ENCODE data around the gene FES.
A peak's percentile ranks its signal among the peaks of the same experiment; 100 is the strongest.

FES gene

DNA sequence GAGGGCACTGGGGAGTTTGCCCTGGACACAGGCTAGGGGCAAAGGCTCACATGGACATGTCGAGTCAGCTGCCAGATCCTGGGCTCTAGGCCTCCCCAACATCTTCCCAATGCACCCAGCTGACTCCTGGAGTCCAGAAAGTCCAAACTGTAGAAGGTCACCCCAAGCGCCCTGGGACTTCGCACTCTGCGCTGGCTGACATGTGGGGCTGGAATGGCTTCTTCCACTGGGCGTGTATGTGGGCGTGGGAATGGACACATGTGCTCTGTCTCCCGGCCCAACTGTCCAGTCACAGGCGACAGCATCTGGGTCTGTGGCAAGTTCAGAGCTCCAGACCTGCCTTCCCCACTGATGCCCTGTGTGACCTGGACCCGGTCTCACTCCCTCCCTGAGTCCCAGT is 29.2 kb upstream of the FES start:
- Mint-ChIP-seq H3K36me3 (ENCODE audit: low read depth) (peaks cover 2% of the 10 kb centered on the region), H3K27me3 (no peaks in the 10 kb centered on the region), H3K9me3 (no peaks in the 10 kb centered on the region), H3K27ac (peak overlapping the region; percentile 90), H3K4me3 (no peak overlapping the region), H3K4me1 (peaks cover 86% of the 10 kb centered on the region)
- DNase-seq, result no peak
- no peak for ATAC-seq

DNA sequence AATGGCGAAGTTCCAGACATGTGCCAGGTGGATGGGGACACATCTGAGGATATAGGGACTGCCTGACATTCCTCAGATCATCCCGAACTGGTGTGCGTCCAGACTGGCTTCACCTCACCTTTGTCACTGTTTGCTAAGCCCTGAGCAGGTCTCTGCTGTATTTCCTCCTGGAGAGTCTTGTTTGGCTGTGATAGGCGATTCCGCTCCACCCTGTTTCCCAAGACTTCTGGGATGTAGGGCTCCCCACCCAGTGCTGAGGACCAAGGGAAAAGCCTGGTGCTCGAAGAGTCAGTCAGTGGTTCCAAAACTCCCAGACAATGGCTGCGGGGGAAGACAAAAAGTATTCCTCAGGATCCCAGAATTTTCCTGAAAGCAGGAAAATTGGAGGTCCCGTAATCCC is 27.0 kb upstream of the FES start:
- Mint-ChIP-seq H3K27ac (peak overlapping the region; percentile 90), H3K9me3 (no peaks in the 10 kb centered on the region), H3K27me3 (no peaks in the 10 kb centered on the region), H3K36me3 (ENCODE audit: low read depth) (peaks cover 2% of the 10 kb centered on the region), H3K4me3 (no peak overlapping the region), H3K4me1 (peaks cover 73% of the 10 kb centered on the region)
- no peak for ATAC-seq
- DNase-seq, result no peak

DNA sequence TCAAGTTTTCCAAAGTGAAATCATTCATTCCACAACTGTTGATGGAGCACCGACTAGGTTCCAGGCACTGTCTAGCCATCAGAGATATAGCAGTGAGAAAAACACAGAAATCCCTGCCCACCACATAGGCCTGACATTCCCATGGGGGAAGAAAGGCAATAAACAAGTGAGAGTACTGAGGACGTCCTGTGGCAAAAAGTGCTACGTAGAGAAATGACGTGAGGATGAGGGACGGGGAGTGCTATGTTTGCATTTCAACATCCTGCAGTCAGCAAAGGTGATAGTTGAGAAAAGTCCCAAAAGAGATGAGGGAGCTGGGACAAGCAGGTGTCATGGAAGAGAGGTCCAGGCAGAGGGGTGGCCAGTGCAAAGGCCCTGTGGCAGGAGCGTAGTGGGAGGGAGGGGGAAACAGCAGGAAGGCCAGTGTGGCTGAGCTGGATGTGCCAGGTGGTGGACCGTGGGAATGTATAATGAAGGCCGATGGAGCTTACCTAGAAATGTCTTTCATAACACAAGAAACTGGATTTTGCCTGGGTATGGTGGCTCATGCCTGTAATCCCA is 26.3 kb upstream of the FES start:
- Mint-ChIP-seq H3K27ac (peak overlapping the region; percentile 58), H3K4me1 (peaks cover 67% of the 10 kb centered on the region), H3K27me3 (no peaks in the 10 kb centered on the region), H3K9me3 (no peaks in the 10 kb centered on the region), H3K36me3 (ENCODE audit: low read depth) (peaks cover 2% of the 10 kb centered on the region), H3K4me3 (no peak overlapping the region)
- ATAC-seq (no peak), DNase-seq (no peak)

DNA sequence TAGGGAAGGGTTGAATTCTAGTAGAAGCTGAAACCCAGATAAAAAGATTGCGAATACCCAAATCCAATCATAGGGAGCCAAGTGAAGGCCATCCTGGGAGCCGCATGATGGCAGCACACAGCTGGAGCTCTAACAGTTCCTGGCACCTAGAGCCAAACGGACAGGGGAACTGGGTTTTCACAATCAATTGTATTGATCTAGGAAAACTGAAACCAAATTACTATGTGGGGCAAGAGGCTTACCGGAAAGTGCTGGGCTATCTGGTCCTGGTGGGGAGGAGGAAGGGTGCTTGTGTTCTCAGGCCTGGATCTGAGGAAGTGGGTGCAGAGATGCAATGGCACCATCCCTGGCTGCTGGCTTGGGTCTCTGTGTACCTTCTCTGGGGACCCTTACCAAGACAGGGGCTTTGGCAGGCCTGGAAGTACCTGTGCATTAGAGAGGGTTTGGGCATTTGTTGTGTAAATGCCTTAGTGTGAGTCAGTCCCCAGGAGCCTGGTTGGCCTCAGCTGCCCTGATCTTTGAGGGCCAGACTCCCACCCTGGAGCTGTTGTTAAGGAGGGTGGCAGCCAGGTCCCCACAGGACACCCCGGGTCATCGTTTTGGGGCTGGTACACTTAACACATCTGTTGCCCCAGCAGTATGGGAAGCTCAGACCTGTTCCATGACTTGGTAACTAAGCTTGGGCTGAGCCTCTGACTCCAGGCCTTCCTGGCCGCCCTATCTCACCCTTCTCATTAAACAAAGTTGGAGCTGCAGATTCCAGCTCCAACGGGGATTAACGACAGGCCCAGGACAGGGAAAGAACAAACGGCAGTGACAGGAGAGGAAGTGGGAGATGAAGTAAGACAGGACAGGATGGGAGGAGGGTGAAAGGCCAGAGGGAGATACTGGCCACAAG is 24.8 kb upstream of the FES start:
- Mint-ChIP-seq H3K4me1 (peaks cover 66% of the 10 kb centered on the region), H3K27me3 (no peaks in the 10 kb centered on the region), H3K4me3 (no peak overlapping the region), H3K9me3 (no peaks in the 10 kb centered on the region), H3K27ac (peak overlapping the region; percentile 27), H3K36me3 (ENCODE audit: low read depth) (no peaks in the 10 kb centered on the region)
- DNase-seq (no peak), ATAC-seq (no peak)

DNA sequence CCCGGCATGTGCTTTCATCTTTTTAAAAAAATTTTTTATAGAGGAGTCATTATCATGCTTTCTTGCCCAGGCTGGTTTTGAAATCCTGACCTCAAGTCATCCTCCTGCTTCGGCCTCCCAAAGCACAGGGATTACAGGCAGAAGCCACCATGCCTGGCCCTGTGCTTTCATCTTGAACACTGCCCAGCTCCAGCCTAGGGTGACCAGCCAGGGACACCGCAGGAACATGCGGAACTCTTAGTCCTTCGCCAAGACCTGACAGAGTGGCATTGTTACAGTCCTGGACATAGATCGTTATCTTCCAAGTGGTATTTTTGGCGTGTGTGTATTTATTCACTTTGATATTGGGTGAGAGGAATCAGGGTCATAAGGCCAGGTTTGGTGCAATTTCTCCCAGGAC is 23.9 kb upstream of the FES start:
- H3K4me1 Mint-ChIP-seq, result peaks cover 59% of the 10 kb centered on the region
- no peaks in the 10 kb centered on the region for H3K27me3 Mint-ChIP-seq
- ATAC-seq (no peak), DNase-seq (no peak)
- no peak overlapping the region for H3K4me3 Mint-ChIP-seq
- no peaks in the 10 kb centered on the region for H3K36me3 Mint-ChIP-seq (ENCODE audit: low read depth)
- no peak overlapping the region for H3K27ac Mint-ChIP-seq
- H3K9me3 Mint-ChIP-seq, result no peaks in the 10 kb centered on the region

DNA sequence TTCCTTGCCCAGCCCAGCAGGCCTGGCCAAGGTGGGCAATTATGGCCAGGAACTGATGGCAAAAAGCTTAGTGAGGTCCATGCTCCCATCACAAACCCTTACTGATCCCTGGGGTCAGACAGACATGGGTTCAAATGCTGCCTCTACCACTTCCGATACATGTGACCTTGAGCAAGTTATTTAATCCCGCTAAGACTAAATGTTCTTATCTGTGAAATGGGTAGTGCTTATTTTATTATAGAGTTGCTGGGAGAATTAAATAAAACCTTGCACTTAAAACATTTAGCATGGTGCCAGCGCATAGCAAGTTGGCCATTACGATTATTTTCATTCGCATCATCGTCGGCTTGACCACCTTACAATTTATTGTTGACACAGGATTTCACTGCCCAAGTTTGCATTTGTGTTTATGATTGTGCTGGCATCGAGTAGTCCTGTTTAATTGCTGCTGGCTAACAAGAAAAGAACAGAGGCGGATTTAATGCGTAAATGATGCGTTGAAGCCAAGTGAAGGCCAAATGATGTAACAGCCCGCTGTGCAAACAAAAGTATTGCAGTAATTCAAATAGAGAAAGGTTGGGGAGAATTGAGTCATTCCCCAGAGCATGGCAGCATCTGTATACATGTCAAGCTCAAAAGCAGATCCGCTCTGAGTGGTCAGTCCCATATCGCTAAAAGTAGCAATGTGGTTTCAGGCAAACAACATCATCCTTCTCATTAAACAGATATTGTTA is 23.2 kb upstream of the FES start:
- Mint-ChIP-seq H3K36me3 (ENCODE audit: low read depth) (no peaks in the 10 kb centered on the region), H3K9me3 (no peaks in the 10 kb centered on the region), H3K27me3 (no peaks in the 10 kb centered on the region), H3K4me1 (peaks cover 56% of the 10 kb centered on the region), H3K27ac (no peak overlapping the region), H3K4me3 (no peak overlapping the region)
- ATAC-seq (no peak), DNase-seq (no peak)

DNA sequence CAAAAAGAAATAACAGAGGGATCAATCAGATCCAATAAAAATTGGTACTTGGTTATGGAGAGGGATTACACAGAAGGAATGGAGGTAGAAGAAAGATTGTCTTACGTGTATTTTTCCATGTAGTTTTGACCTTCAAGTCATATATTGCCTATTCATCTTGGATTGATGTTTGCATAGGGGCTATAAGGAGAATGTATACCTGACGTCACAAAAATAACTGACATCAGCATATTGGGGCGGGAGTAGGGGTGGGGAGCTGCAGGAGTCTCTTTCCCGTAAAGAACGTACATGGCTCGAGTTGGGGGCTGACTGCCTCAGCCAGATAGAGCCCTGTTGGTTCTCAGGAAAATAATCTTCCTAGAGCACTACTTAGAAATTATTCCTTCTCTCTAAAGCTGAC is 21.8 kb upstream of the FES start:
- DNase-seq, result no peak
- Mint-ChIP-seq H3K4me3 (no peak overlapping the region), H3K9me3 (no peaks in the 10 kb centered on the region), H3K27ac (no peak overlapping the region), H3K4me1 (peaks cover 46% of the 10 kb centered on the region), H3K36me3 (ENCODE audit: low read depth) (no peaks in the 10 kb centered on the region), H3K27me3 (no peaks in the 10 kb centered on the region)
- no peak for ATAC-seq

DNA sequence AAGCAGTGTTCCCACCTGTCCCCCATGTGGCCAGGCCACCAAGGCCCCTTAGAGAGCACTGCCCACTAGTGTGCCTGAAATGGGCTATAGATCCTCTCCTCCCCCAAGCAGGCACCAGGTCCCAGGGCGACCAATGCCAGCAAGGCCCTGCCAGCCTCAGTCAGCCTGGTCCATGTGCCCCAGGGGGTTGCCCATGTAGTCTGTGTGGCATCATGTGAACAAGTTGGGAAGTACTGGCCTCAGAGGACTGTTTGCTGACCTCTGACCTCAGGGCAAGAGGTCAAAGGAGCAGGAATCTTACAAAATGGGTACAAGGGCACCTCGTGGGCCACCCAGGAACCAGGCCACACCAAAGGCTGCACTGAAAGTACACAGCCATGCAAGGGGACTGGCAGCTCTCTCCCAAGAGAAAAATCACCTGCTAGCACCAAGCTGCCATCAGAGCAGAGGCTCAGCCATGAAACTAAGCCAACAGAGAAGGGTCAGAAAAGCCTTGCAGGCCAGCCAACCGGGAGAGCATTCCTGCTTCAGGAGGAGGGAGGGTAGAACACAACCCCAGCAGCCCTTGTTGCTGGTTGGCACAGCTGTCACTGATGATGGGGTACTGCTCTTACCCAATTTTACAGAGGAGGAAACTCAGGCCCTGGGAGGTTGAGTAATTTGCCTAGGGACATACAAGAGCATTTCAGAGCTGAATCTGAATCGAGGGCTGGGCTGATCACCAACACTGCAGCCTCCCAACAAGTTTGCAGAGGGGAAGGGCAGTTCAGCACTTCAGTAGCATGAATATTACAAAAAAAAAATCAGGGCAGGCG is 21.1 kb upstream of the FES start:
- no peak for DNase-seq
- no peak for ATAC-seq

DNA sequence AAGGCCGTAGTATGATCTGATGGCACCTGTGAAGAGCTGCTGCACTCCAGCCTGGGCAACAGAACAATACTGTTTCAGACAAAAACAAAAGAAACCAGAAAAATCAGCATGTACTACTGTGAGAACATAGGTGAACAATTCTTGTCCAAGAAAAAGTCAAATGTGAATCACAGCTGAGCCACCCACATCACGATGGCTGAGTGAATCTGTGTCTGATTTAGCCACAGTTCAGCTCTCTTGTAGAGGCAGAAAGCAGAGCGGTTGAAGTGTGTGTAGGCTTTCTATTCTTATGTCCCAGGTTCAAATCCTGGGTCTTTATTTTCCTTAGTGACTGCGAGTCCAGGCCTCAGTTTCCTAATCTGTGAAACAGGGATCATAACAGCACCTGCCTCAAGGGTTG is 20.3 kb upstream of the FES start:
- peaks cover 50% of the 10 kb centered on the region for H3K4me1 Mint-ChIP-seq
- H3K36me3 Mint-ChIP-seq (ENCODE audit: low read depth), result no peaks in the 10 kb centered on the region
- no peak overlapping the region for H3K4me3 Mint-ChIP-seq
- H3K9me3 Mint-ChIP-seq, result no peaks in the 10 kb centered on the region
- ATAC-seq (peak; percentile 85), DNase-seq (no peak)
- H3K27ac Mint-ChIP-seq, result no peak overlapping the region
- H3K27me3 Mint-ChIP-seq, result no peaks in the 10 kb centered on the region

More for the DNA sequence above, 21.1 kb upstream of the FES start:
- peak overlapping the region; percentile 46 for H3K27ac Mint-ChIP-seq
- H3K4me3 Mint-ChIP-seq, result no peak overlapping the region
- no peaks in the 10 kb centered on the region for H3K27me3 Mint-ChIP-seq
- H3K9me3 Mint-ChIP-seq, result no peaks in the 10 kb centered on the region
- H3K36me3 Mint-ChIP-seq (ENCODE audit: low read depth), result no peaks in the 10 kb centered on the region
- H3K4me1 Mint-ChIP-seq, result peaks cover 43% of the 10 kb centered on the region

DNA sequence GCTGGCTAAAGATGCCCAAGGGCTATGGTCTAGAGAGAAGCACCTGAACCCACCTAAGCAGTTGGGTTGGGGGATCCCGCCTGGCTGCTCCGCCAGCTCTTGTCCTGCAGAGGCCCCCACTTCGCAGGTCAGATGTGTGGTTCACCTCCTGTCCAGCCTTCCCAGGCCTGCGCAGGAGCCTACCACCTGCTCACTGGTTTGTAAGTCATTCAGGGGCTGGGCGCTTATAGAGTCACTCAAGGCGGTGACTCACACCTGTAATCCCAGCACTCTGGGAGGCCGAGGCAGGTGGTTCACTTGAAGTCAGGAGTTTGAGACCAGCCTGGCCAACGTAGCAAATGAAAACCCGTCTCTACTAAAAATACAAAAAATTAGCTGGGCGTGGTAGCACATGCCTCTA is 19.8 kb upstream of the FES start:
- Mint-ChIP-seq H3K36me3 (ENCODE audit: low read depth) (no peaks in the 10 kb centered on the region), H3K27ac (no peak overlapping the region), H3K4me3 (no peak overlapping the region), H3K9me3 (no peaks in the 10 kb centered on the region), H3K4me1 (peaks cover 52% of the 10 kb centered on the region), H3K27me3 (no peaks in the 10 kb centered on the region)
- DNase-seq (no peak), ATAC-seq (peak; percentile 44)

DNA sequence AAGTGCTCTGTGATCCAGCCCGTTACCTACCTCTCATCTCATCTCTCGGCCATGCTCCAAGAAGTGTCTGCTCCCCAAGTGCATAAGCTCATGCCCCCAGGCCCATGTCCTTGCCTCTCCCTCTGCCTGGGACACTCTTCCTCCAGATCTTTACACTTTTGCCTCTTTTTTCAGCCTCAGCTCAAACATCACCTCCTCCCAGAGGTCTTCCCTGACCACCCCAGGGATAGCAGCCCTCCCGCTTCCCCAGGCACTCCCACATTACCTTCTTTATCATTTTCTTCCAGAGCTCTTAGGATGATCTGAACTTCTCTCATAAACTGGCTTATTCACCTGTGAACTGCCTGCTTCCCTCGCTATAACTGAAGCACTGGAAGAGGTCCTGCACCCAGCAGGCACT is 18.6 kb upstream of the FES start:
- Mint-ChIP-seq H3K27me3 (no peaks in the 10 kb centered on the region), H3K36me3 (ENCODE audit: low read depth) (peaks cover 1% of the 10 kb centered on the region), H3K4me3 (no peak overlapping the region), H3K9me3 (no peaks in the 10 kb centered on the region), H3K27ac (no peak overlapping the region), H3K4me1 (peaks cover 61% of the 10 kb centered on the region)
- ATAC-seq (no peak), DNase-seq (no peak)

DNA sequence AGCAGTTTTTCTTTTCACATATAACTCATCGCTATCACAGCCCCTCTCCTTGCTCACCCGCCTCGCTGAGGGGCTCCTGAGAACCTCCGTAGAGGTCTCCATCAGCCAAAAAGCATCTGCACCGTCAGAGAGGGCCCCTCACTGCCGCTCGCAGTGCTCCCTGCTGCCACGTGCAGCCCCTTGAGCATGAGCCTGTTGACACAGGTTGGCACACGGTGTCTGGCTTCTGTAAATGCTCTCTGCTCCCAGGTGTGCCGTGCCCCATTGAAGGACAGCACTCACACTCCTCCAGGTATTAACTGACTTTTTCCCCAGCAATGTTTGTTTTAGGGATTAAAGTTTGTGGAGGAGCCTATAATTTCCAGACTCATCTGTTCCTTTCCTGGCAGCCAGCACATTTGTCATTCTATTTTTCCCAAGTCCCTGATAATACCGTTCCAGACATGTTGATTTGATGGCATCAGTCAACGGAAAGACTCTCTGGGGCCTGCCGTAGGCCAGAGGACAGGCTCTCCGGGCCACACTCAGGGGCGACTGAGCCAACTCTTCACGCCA is 18.1 kb upstream of the FES start:
- no peaks in the 10 kb centered on the region for H3K9me3 Mint-ChIP-seq
- no peak overlapping the region for H3K27ac Mint-ChIP-seq
- DNase-seq (no peak), ATAC-seq (no peak)
- H3K36me3 Mint-ChIP-seq (ENCODE audit: low read depth), result peaks cover 4% of the 10 kb centered on the region
- no peaks in the 10 kb centered on the region for H3K27me3 Mint-ChIP-seq
- no peak overlapping the region for H3K4me3 Mint-ChIP-seq
- H3K4me1 Mint-ChIP-seq, result peaks cover 60% of the 10 kb centered on the region

DNA sequence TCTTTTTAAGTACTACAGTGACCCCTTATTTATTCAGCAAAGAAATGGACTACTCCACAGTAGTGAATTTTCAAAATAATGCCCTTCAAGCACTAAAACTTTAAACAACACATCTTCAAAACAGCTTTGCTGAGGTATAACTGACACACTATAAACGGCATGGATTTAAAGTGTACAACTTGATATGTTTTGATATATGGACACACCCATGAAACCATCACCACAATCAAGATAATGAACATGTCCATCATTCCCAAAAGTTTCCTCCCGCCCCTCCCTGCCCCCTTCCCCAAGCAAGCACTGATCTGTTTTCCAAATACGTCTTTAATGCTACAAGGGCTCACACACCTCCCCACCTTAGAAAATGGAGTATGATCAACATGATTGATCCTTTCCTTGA is 17.5 kb upstream of the FES start:
- no peaks in the 10 kb centered on the region for H3K27me3 Mint-ChIP-seq
- ATAC-seq (no peak), DNase-seq (no peak)
- H3K4me3 Mint-ChIP-seq, result no peak overlapping the region
- H3K27ac Mint-ChIP-seq, result no peak overlapping the region
- H3K9me3 Mint-ChIP-seq, result no peaks in the 10 kb centered on the region
- H3K4me1 Mint-ChIP-seq, result peaks cover 56% of the 10 kb centered on the region
- H3K36me3 Mint-ChIP-seq (ENCODE audit: low read depth), result peaks cover 4% of the 10 kb centered on the region

DNA sequence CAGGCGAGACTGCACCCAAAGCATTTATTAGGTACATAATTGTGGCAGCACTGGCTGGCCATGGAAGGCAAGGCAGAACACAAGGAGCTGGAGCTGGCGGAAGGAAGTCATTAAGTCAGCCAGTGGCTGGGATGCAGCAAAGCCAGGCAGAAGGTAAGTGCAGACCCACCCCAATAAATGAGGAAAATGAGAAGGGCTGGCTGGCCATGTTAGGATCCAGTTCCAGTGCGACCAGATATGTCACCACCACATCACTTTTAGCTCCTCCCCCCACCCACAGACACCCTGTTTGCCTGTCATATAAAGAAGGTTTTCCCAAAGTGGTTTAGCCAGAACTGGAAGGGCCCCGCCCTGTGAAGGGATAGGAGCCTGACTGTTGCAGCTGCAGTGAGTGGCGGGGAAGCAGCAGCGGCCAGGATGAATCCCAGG is 16.0 kb upstream of the FES start, which contains the start of gene FURIN:
Gene FURIN (plus strand): TSS at position 328 of the 429 bp plus-strand sequence. CDS start 7,153 bp downstream, outside the sequence.
- H3K4me1 Mint-ChIP-seq, result peaks cover 63% of the 10 kb centered on the region
- peak within 1 kb of the TSS; percentile 91 for H3K27ac Mint-ChIP-seq
- H3K4me3 Mint-ChIP-seq, result peak within 1 kb of the TSS; percentile 88

More for the DNA sequence above, 16.0 kb upstream of the FES start, which contains the start of gene FURIN:
- ATAC-seq (no peak), DNase-seq (no peak)
- Mint-ChIP-seq H3K36me3 (ENCODE audit: low read depth) (peaks cover 15% of the 10 kb centered on the region), H3K9me3 (no peaks in the 10 kb centered on the region), H3K27me3 (no peaks in the 10 kb centered on the region)

Measured in activated naive CD8-positive, alpha-beta T cell treated with anti-CD3 and anti-CD28 coated beads, Interleukin-2, amount 50 U/mL, for 24 hours (primary cell).